Astrocyte of the spinal cord (primary cell): ENCODE measurements around the gene BNIP3.
A peak's percentile ranks its signal among the peaks of the same experiment; 100 is the strongest.

Experiments
- DNase-seq: peaks from one replicate; pipeline ENCODE4 v3.0.0; 2011; ENCODE audit warnings: low read depth, low spot score
- H3K4me3 ChIP-seq: 2 replicates; pipeline ENCODE4 v1.5.1; 2011; ENCODE audit warnings: low read depth, mild to moderate bottlenecking, low read length, moderate library complexity
- in situ Hi-C: cut with HindIII; loops from 2 replicates; pipeline ENCODE4 v1.10.0; 2017; ENCODE audit warnings: low sequenced_read_pairs
- TF ChIP-seq, protein P1 (sequence below): IDR thresholded peaks from 2 replicates; pipeline ENCODE4 v1.5.1; 2012; ENCODE audit warnings: low read depth, mild to moderate bottlenecking, low read length, inconsistent platforms

Gene BNIP3

GRCh38 chr10:131979336-131979735, 2.4 kb downstream of the BNIP3 start:
- peak overlapping the region; percentile 84 for H3K4me3 ChIP-seq
- TF ChIP-seq, protein P1, sequence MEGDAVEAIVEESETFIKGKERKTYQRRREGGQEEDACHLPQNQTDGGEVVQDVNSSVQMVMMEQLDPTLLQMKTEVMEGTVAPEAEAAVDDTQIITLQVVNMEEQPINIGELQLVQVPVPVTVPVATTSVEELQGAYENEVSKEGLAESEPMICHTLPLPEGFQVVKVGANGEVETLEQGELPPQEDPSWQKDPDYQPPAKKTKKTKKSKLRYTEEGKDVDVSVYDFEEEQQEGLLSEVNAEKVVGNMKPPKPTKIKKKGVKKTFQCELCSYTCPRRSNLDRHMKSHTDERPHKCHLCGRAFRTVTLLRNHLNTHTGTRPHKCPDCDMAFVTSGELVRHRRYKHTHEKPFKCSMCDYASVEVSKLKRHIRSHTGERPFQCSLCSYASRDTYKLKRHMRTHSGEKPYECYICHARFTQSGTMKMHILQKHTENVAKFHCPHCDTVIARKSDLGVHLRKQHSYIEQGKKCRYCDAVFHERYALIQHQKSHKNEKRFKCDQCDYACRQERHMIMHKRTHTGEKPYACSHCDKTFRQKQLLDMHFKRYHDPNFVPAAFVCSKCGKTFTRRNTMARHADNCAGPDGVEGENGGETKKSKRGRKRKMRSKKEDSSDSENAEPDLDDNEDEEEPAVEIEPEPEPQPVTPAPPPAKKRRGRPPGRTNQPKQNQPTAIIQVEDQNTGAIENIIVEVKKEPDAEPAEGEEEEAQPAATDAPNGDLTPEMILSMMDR: no peak
- no peak for DNase-seq
- in situ Hi-C loops: no loop called here

- DNase-seq: no peak
- in situ Hi-C loops: no loop called here
- TF ChIP-seq, protein P1: no peak
- no peak overlapping the region for H3K4me3 ChIP-seq
Observed at GRCh38 chr10:131978851-131979250, 2.9 kb downstream of the BNIP3 start.

DNA sequence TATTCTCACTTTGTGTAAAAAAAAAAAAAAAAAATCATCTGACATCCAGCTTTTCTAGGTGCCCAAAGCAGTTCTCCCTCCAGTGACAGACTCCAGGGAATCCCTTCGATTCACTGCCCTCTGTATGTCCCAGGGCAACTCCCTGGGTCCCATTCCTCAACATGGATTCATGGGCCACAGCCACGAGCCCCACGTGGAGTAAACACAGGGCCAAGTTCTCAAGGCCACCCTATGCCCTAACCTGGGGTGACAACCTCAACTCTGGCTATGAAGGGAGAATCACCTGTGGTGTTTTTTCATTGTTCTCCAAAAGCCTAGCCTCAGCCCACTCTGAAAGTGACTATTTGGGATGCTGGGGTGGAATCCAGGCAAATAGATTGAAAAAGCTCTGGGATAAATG, 3.4 kb downstream of the BNIP3 start:
- TF ChIP-seq, protein P1: no peak
- no peak overlapping the region for H3K4me3 ChIP-seq
- in situ Hi-C loops: no loop called here

DNA sequence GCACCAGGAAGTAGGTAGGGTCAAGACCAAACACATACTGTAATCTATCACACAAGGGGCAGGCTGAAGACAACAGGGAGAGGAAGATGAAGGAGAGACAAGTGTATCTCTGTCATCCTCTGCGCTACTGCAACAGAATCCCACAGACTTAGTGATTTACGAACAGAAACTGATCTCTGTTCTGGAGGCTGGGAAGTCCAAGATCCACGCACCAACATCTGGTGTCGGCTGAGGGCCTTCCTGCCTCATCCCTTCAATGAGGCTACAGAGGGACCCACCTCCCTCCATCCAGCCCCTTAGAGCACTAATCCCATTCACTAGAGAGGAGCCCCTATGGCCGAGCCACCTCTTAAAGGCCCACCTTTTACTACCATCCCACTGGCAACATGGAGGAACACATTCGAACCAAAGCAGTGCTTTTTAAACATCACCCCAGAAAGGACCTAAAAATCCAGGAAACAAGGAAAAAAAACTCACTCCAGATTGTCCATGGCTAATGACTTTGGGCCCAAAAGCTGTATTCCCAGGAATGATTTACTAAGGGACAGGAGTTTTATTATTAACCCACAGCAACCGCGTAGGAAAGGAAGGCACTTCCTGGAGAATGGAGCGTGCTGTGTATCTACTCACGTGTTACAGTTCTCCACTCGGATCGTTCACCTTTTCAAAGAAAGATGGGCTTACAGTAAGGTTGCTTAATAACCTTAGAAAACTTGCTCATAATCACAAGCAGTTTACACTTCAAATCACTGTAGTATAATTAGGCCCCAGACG, 4.2 kb downstream of the BNIP3 start:
- H3K4me3 ChIP-seq: no peak overlapping the region
- DNase-seq: no peak
- TF ChIP-seq, protein P1: no peak
- in situ Hi-C loops: no loop called here

More for the DNA sequence above, 3.4 kb downstream of the BNIP3 start:
- DNase-seq: no peak

DNA sequence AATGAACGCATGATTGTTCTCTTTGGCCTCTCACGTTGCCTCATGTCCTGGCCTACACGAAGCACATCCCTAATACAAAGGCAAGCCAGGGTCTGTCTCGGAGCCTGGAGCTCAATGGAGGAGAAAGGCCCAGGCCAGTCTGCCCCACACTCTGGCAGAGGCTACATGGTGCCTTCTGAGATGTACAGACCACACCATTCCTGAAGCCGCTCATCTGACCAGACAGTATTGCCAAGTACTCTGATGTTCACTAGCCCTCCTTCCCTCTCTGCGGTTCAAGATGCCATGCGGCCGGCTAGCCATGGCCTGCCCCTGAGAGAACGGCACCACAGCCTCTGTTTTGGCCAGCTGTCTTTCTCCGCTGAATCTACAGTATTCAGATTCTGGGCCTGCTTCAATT, 5.9 kb downstream of the BNIP3 start:
- TF ChIP-seq, protein P1: no peak
- DNase-seq: no peak
- in situ Hi-C loops: no loop called here
- H3K4me3 ChIP-seq: no peak overlapping the region

DNA sequence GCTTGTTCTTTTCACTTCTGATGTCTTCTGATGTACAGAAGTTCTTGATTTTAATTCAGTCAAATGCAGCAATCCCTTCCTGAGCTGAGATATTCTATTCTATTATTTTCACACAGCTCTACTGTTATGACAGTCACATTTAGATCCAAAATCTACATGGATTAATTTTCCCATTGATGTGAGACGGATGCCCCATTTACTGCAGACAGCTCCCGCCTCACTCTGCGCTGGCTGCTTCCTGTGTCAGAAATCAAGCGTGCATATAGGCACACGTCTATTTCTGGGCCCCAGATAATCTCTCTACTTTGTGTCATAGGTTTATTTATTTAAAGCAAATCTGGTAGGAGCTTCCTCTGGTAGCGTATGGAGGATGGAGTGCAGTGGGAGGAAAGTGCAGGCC, 6.7 kb downstream of the BNIP3 start:
- no peak overlapping the region for H3K4me3 ChIP-seq
- TF ChIP-seq, protein P1: no peak
- in situ Hi-C loops: no loop called here
- DNase-seq: no peak
